Osteocyte (in vitro differentiated cells): Measurements from ENCODE around the gene TRERF1. TPM values are rescaled to one million over a fixed set of nuclear protein-coding genes. Genes with fewer than 3 reads are reported as not detected.

Experiments used
- DNase-seq: peaks from one replicate; pipeline ENCODE4 v3.0.0; 2021; ENCODE audit warnings: mixed read lengths; ENCODE audit not compliant: unreplicated experiment; ENCODE audit errors: extremely low spot score
- H3K27ac Mint-ChIP-seq: one replicate; pipeline ENCODE4 v1.8.0; 2021; ENCODE audit warnings: mild to moderate bottlenecking, mixed read lengths; ENCODE audit not compliant: unreplicated experiment
- H3K27me3 Mint-ChIP-seq: one replicate; pipeline ENCODE4 v1.8.0; 2021; ENCODE audit warnings: mixed read lengths; ENCODE audit not compliant: unreplicated experiment
- H3K36me3 Mint-ChIP-seq: one replicate; pipeline ENCODE4 v1.8.0; 2021; ENCODE audit warnings: mixed read lengths; ENCODE audit not compliant: unreplicated experiment
- H3K4me1 Mint-ChIP-seq: one replicate; pipeline ENCODE4 v1.8.0; 2021; ENCODE audit warnings: mixed read lengths; ENCODE audit not compliant: unreplicated experiment
- H3K4me3 Mint-ChIP-seq: one replicate; pipeline ENCODE4 v1.8.0; 2021; ENCODE audit warnings: mild to moderate bottlenecking, moderate library complexity, mixed read lengths; ENCODE audit not compliant: unreplicated experiment
- H3K9me3 Mint-ChIP-seq: one replicate; pipeline ENCODE4 v1.8.0; 2021; ENCODE audit warnings: mixed read lengths; ENCODE audit not compliant: unreplicated experiment
- total RNA-seq: library from RNA; stranded (reverse); gene quantifications from 2 replicates; pipeline ENCODE4 v1.2.1, GENCODE V29; 2021
- TF ChIP-seq, protein P1 (sequence below): fragments of 200-600 bp; sonication (generic); IDR thresholded peaks from 2 replicates; pipeline ENCODE4 v1.5.0; 2021; ENCODE audit warnings: antibody characterized with exemption, mild to moderate bottlenecking, moderate library complexity

TRERF1 gene
- total RNA-seq, 1 donor from 2014 or later: 6.4 TPM

DNA sequence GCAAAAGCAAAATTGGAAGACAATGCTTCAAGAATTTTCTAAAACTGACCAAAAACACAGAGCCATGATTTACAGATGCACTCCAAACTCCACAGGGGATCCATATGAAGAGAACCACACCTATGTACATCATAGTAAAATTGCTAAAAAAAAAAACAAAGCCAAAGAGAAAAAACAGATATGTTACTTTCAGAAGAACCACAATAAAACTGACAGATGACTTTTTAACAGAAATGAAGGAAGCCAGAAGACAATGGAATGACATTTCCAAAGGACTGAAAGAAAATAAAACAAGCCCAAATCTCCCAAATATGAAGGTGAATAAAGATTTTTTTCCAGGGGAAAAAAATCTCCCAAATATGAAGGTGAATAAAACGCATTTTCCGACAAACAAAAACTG is 17.5 kb downstream of the TRERF1 start:
- no peak overlapping the region for H3K27ac Mint-ChIP-seq
- peaks cover 7% of the 10 kb centered on the region for H3K9me3 Mint-ChIP-seq
- H3K36me3 Mint-ChIP-seq: peaks cover 23% of the 10 kb centered on the region
- peaks cover 6% of the 10 kb centered on the region for H3K4me1 Mint-ChIP-seq
- TF ChIP-seq, protein P1, sequence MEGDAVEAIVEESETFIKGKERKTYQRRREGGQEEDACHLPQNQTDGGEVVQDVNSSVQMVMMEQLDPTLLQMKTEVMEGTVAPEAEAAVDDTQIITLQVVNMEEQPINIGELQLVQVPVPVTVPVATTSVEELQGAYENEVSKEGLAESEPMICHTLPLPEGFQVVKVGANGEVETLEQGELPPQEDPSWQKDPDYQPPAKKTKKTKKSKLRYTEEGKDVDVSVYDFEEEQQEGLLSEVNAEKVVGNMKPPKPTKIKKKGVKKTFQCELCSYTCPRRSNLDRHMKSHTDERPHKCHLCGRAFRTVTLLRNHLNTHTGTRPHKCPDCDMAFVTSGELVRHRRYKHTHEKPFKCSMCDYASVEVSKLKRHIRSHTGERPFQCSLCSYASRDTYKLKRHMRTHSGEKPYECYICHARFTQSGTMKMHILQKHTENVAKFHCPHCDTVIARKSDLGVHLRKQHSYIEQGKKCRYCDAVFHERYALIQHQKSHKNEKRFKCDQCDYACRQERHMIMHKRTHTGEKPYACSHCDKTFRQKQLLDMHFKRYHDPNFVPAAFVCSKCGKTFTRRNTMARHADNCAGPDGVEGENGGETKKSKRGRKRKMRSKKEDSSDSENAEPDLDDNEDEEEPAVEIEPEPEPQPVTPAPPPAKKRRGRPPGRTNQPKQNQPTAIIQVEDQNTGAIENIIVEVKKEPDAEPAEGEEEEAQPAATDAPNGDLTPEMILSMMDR: no peak
- no peak overlapping the region for H3K4me3 Mint-ChIP-seq
- no peak for DNase-seq
- H3K27me3 Mint-ChIP-seq: no peaks in the 10 kb centered on the region

DNA sequence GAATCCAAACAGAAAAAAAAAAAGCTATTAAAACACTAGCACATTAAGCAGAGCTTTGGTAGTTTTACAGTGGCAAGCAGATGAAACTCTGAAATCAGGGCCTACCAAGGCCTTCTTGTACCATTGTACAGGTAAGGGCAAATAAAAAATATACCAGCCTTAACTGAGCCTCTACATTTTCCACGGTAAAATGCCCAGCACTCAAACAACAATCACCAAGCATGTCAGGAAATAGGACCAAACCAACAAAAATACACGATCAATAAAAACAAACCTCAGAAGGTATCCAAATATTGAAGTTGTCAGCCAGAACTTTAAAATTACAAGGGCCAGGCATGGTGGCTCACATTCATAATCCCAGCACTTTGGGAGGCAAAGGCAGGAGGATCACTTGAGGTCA is 18.3 kb downstream of the TRERF1 start:
- Mint-ChIP-seq H3K36me3 (peaks cover 23% of the 10 kb centered on the region), H3K27me3 (no peaks in the 10 kb centered on the region), H3K4me1 (peaks cover 13% of the 10 kb centered on the region), H3K4me3 (no peak overlapping the region), H3K27ac (no peak overlapping the region), H3K9me3 (peaks cover 7% of the 10 kb centered on the region)
- TF ChIP-seq, protein P1: no peak
- no peak for DNase-seq

DNA sequence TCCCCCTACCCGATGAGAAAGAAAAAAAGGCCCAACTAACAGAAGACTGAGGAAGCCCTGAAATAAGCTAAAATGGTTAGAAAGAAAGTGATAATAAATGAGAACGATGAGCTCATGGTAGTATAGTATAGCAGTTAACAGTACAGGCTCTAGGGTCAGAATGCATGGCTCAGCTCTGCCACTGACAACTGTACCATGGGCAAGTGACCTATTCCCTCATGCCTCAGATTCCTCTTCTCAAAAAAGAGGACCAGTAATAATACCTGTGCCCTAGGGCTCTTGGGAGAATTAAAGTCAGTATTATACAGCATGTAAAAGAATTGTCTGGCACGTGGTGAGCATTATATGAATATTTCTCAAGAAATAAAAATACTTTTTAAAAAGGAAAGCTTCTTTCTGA is 19.8 kb downstream of the TRERF1 start:
- no peaks in the 10 kb centered on the region for H3K27me3 Mint-ChIP-seq

DNA sequence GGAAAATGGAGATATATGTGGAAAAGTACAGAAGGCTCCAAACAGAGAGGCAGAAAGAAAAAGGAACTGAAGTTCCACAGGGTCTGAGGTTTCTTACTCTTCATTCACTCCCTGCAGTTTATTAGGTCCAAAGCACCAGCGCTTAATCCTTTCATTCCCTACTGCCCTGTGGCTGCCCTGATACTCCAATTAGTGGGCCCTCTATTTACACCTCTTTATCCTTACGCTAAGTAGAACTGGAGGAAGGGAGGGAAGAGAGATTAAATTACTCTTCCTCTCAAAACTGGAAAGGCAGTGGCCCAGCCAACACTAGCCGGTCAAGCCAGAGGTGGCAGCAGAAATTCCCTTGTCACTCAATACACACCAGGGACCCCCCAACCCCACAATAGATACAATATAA is 20.4 kb downstream of the TRERF1 start:
- no peak for DNase-seq
- Mint-ChIP-seq H3K9me3 (peaks cover 7% of the 10 kb centered on the region), H3K27ac (no peak overlapping the region), H3K36me3 (peaks cover 20% of the 10 kb centered on the region), H3K4me1 (peaks cover 17% of the 10 kb centered on the region), H3K4me3 (no peak overlapping the region), H3K27me3 (no peaks in the 10 kb centered on the region)
- TF ChIP-seq, protein P1: no peak

More for the DNA sequence above, 19.8 kb downstream of the TRERF1 start:
- Mint-ChIP-seq H3K36me3 (peaks cover 20% of the 10 kb centered on the region), H3K4me1 (peaks cover 17% of the 10 kb centered on the region), H3K27ac (no peak overlapping the region), H3K9me3 (peaks cover 7% of the 10 kb centered on the region), H3K4me3 (no peak overlapping the region)
- TF ChIP-seq, protein P1: no peak
- DNase-seq: no peak

DNA sequence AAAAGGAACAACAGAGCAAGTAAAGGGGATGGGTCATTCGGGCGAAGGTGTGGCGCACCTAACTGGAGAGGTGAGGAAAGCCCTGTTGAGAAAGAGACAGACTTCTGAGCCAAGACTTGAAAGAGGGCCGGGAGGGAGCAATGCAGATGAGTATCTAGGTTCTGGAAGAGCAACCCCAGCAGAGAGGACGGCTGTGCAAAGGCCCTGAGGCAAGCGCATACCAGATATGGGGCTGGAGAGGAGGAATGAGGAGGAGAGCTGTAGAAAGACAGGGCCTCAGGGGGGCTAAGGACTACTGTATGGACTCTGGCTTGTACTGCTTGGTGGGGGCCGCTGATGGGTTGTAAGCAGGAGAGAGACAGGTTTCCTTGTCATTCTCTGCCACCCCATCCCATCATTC is 21.9 kb downstream of the TRERF1 start:
- Mint-ChIP-seq H3K27me3 (no peaks in the 10 kb centered on the region), H3K9me3 (peaks cover 7% of the 10 kb centered on the region), H3K4me1 (peaks cover 21% of the 10 kb centered on the region), H3K36me3 (peaks cover 21% of the 10 kb centered on the region), H3K4me3 (no peak overlapping the region), H3K27ac (no peak overlapping the region)
- TF ChIP-seq, protein P1: no peak
- DNase-seq: no peak
